ENCODE data around the gene SIT1. TPM values are rescaled to one million over a fixed set of nuclear protein-coding genes. Genes with fewer than 3 reads are reported as not detected.

Gene SIT1
- total RNA-seq, 2 experiments from 2014 or later: 18.4 to 19.2 TPM

DNA sequence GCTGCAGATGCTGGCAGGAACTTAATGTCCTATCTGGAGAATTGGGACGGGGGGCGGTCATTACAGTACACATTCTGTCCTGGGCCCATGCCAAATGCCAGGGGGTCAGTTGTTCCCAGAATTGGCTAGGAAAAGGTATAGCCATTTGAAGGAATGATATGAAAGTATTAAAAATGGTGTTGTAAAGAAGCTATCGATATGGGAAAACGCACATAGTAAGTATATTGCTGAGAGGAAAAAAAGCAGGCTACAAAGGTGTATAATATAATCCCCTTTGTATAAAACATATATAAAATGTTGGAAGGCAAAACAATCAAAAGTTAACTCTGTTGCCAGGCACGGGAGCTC lies 14.7 kb upstream of the SIT1 start:
- peaks cover 13% of the 10 kb centered on the region for H3K36me3 Mint-ChIP-seq (ENCODE audit: low read depth)
- Histone ChIP-seq H3K9me3 (ENCODE audit: control insufficient read depth in 1 of 2, insufficient read depth in 1 of 2, low read length in 2 of 2) (no peaks in the 10 kb centered on the region), H3K4me1 (ENCODE audit: insufficient read depth, low read length) (peaks cover 55% of the 10 kb centered on the region), H3K4me3 (ENCODE audit: low read length) (peak overlapping the region; percentile 61), H3K27ac (ENCODE audit: low read depth in 1 of 2, low read length in 2 of 2) (peak overlapping the region in 1 of 2 donors; percentile 50), H3K36me3 (ENCODE audit: insufficient read depth, low read length) (peaks cover 10% of the 10 kb centered on the region), H3K27me3 (ENCODE audit: control insufficient read depth in 1 of 2, insufficient read depth in 2 of 2, low read length in 2 of 2) (no peaks in the 10 kb centered on the region)
- DNase-seq (no peak), ATAC-seq (ENCODE audit: poor library complexity) (no peak)
- H3K9me3 Mint-ChIP-seq: no peaks in the 10 kb centered on the region
- peak overlapping the region; percentile 85 for H3K4me3 Mint-ChIP-seq
- POLR2A ChIA-PET: interaction anchor here (1.0 to 2.7 kb wide), 10 partner anchors 10 to 84 kb away, joined by 4 to 27 read pairs (median 10); partner anchors contain the start of genes CREB3, RGP1, SIT1 and TLN1
- H3K4me1 Mint-ChIP-seq (ENCODE audit: low read depth): peaks cover 64% of the 10 kb centered on the region
- peak overlapping the region; percentile 85 for H3K27ac Mint-ChIP-seq
- CTCF ChIA-PET: interaction anchor here (1.1 to 1.9 kb wide), 5 partner anchors 10 to 62 kb away, joined by 3 to 10 read pairs (median 4); no protein-coding TSS in a partner anchor
- no peaks in the 10 kb centered on the region for H3K27me3 Mint-ChIP-seq
- TF ChIP-seq, protein P1, sequence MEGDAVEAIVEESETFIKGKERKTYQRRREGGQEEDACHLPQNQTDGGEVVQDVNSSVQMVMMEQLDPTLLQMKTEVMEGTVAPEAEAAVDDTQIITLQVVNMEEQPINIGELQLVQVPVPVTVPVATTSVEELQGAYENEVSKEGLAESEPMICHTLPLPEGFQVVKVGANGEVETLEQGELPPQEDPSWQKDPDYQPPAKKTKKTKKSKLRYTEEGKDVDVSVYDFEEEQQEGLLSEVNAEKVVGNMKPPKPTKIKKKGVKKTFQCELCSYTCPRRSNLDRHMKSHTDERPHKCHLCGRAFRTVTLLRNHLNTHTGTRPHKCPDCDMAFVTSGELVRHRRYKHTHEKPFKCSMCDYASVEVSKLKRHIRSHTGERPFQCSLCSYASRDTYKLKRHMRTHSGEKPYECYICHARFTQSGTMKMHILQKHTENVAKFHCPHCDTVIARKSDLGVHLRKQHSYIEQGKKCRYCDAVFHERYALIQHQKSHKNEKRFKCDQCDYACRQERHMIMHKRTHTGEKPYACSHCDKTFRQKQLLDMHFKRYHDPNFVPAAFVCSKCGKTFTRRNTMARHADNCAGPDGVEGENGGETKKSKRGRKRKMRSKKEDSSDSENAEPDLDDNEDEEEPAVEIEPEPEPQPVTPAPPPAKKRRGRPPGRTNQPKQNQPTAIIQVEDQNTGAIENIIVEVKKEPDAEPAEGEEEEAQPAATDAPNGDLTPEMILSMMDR (IDR thresholded peaks at IDR 0.05): no peak
- intact Hi-C loops (cut with DNase I, micrococcal nuclease): no loop called here

DNA sequence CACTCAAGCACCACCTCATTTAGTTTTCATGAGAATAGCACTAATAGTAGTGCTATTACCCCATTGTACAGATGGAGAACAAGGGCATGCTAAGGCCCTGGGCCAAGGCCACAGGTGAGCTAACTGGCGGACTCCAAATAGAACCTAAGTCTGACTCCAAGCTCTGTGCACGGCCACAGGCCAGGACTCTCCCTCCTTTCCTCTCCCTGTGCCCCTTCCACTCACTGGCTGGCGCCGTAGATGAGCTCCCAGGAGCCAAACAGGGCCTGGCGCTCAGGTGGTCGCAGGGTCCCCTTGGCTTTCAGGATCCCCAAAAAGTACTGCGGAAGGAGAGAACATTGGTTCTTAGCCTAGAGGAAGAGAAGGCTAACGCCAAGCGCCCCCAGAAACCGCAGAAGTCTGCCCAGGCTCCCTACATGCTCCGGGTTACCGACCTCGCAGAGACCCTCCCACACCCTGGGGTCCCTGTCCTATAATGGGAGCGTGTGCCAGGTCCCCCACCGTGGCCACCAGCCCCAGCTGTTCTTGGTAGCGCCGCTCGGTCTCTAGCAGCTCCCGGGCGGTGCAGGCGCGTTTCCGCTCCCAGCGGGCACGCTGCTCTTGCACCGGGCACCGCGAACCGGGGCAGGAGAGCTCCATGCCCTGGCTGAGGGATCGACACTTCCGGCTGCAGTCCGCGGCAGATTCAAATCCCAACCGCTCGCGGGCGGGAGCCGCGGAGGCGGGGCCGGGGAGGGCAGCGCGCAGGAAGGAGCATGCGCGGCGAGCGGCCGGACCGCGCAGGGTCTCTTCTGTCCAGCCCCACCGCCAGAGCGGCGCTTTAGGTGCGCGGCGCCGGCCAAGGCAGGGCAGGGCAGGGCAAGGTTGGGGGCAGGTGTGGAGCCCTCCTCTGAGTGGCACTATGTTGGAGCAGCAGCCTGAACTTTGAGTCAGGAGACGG lies 14.1 kb upstream of the SIT1 start, which contains the start of gene ARHGEF39:
TSS of gene ARHGEF39 (minus strand) at position 665 of the 940 bp plus-strand sequence. CDS start at position 639, 26 bp downstream.
- ChIA-PET POLR2A (interaction anchor here (1.1 to 2.7 kb wide), 11 partner anchors 9 to 85 kb away, joined by 3 to 27 read pairs (median 10); partner anchors contain the start of genes CREB3, RGP1, SIT1 and TLN1), CTCF (interaction anchor here (1.1 to 1.9 kb wide), 9 partner anchors 11 to 64 kb away, joined by 3 to 10 read pairs (median 4); no protein-coding TSS in a partner anchor)
- Mint-ChIP-seq H3K27me3 (no peaks in the 10 kb centered on the region), H3K4me3 (peak within 1 kb of the TSS; percentile 85), H3K9me3 (no peaks in the 10 kb centered on the region), H3K36me3 (ENCODE audit: low read depth) (peaks cover 19% of the 10 kb centered on the region), H3K27ac (peak within 1 kb of the TSS; percentile 85), H3K4me1 (ENCODE audit: low read depth) (peaks cover 71% of the 10 kb centered on the region)
- H3K9me3 ChIP-seq (ENCODE audit: control insufficient read depth in 1 of 2, insufficient read depth in 1 of 2, low read length in 2 of 2): no peaks in the 10 kb centered on the region
- intact Hi-C loops (cut with DNase I, micrococcal nuclease): no loop called here
- peak within 1 kb of the TSS; percentile 31 to 50 for H3K27ac ChIP-seq (ENCODE audit: low read depth in 1 of 2, low read length in 2 of 2)
- TF ChIP-seq, protein P1 (IDR thresholded peaks at IDR 0.05): no peak
- DNase-seq: peak in 12 of 14 experiments; percentile 35 to 84 (median 55)
- H3K27me3 ChIP-seq (ENCODE audit: control insufficient read depth in 1 of 2, insufficient read depth in 2 of 2, low read length in 2 of 2): no peaks in the 10 kb centered on the region
- peak; percentile 74 for ATAC-seq (ENCODE audit: poor library complexity)
- H3K36me3 ChIP-seq (ENCODE audit: insufficient read depth, low read length): peaks cover 16% of the 10 kb centered on the region
- peaks cover 61% of the 10 kb centered on the region for H3K4me1 ChIP-seq (ENCODE audit: insufficient read depth, low read length)
- H3K4me3 ChIP-seq (ENCODE audit: low read length): peak within 1 kb of the TSS; percentile 61

DNA sequence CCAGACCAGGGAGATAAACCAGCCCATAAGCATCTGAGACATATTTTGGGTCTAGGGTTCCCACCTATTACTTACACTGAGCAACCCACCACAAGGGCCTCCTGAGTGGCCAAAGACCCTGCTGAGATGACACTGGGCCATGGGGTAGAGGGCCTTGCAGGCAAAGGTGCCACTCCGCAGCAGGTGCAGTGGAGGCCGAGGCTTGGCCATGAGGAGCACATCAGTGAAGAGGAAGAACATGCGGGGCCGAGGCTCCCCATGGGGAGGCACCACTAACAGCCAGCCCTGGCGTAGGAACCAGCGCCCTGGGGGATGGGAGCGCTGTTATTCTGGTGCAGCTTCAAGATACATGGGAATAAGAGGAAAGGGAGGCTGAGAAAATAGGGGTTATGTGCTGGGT lies 11.7 kb upstream of the SIT1 start:
- H3K9me3 Mint-ChIP-seq: peaks cover 3% of the 10 kb centered on the region
- ATAC-seq (ENCODE audit: poor library complexity) (no peak), DNase-seq (no peak)
- H3K27me3 Mint-ChIP-seq: peaks cover 7% of the 10 kb centered on the region
- H3K4me3 Mint-ChIP-seq: peak overlapping the region; percentile 89
- peaks cover 16% of the 10 kb centered on the region for H3K36me3 ChIP-seq (ENCODE audit: insufficient read depth, low read length)
- intact Hi-C loops (cut with DNase I, micrococcal nuclease): no loop called here
- ChIA-PET POLR2A (interaction anchor here (0.8 to 3.4 kb wide), 5 partner anchors 13 to 70 kb away, joined by 3 to 13 read pairs (median 7); partner anchors contain the start of genes CREB3, TLN1 and TPM2), CTCF (interaction anchor here (1.2 to 6.2 kb wide), 4 partner anchors 15 to 59 kb away, joined by 3 to 94 read pairs (median 4); partner anchors contain the start of gene SIT1)
- peaks cover 88% of the 10 kb centered on the region for H3K4me1 Mint-ChIP-seq (ENCODE audit: low read depth)
- H3K4me3 ChIP-seq (ENCODE audit: low read length): no peak overlapping the region
- TF ChIP-seq, protein P1 (IDR thresholded peaks at IDR 0.05): no peak
- peaks cover 79% of the 10 kb centered on the region for H3K4me1 ChIP-seq (ENCODE audit: insufficient read depth, low read length)
- H3K27me3 ChIP-seq (ENCODE audit: control insufficient read depth in 1 of 2, insufficient read depth in 2 of 2, low read length in 2 of 2): no peaks in the 10 kb centered on the region
- peak overlapping the region; percentile 5 to 56 for H3K27ac ChIP-seq (ENCODE audit: low read depth in 1 of 2, low read length in 2 of 2)
- peaks cover 0 to 4% of the 10 kb centered on the region in 2 experiments for H3K9me3 ChIP-seq (ENCODE audit: control insufficient read depth in 1 of 2, insufficient read depth in 1 of 2, low read length in 2 of 2)
- H3K36me3 Mint-ChIP-seq (ENCODE audit: low read depth): peaks cover 43% of the 10 kb centered on the region
- peak overlapping the region; percentile 85 for H3K27ac Mint-ChIP-seq

Measured in CD4-positive, alpha-beta T cell (primary cell).